ENCODE measurements around the gene NOL4L.
"Not testable (repeated sequence)": the region's sequence is repeated elsewhere in the genome, so short reads cannot be mapped to it uniquely, and the experiment has no call there.

Gene NOL4L

DNA sequence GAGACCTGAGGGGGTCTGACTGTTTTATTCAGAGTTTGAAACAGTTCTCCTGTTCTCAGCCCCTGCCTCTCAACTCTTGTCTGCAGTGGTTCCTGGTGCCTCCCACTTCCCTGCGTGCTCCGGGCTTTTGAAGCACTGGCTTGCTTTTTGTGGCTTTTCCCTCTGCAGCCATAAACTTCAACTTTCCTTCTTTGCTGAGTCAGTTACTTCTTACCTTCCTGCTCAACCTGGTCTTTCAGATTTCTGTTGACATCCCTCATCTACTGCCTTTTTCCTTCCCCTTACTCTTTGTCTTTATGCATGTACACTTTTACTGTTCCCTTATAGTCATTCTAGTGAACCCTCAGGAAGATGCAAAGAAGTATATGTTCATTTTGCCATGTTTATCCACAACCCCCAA is 169.6 kb downstream of the NOL4L start:
- no peak for DNase-seq

DNA sequence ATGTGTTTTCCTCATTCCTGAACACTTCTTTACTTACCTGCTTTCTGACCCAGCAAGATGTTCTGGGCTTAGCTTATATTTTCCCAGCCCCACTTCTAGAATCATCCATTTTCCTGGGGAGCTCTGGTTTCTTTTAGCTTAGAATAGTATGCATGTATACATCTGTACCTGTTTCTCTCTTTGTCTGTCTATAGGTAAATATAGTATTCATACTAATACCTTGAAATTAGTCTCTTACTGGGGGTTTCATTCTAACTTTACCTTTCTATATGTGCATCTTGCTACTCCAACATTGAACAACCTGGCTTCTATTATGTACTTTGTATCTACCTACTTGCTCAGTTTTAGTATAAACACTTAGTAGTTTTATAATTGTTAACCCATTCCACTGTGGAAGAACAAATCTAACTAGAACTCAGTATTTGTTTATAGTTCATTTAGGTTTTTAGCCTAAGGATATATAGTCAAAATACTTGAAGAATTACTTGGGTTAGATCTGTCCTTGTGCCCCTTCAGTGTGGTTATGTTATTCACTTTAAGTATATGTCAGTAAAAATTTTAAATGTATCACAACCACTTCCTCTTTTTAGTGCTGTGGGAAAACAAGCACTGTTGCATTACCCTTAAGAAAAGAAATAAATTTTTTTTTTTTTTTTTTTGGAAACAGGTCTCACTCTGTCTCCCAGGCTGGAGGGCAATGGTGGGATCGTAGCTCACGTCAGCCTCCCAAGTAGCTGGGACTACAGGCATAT is 173.0 kb downstream of the NOL4L start:
- no peak for DNase-seq

DNA sequence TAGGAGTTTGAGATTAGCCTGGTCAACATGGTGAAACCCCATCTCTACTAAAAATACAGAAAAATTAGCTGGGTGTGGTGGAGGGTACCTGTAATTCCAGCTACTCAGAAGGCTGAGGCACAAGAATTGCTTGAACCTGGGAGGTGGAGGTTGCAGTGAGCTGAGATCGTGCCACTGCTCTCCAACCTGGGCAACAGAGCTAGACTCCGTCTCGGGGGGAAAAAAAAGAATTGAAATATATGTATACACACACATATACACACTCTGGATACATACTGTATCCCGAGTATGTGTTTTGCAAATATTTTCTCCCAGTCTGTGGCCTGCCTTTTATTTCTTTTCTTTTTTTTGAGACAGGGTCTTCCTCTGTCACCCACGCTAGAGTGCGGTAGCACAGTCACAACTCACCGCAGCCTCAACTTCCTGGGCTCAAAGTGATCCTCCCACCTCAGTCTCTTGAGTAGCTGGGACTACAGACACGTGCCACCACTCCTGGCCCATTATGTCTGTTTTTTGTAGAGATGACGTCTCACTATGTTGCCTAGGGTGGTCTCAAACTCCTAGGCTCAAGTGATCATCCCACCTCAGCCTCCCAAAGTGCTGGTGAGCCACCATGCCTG is 177.9 kb downstream of the NOL4L start:
- not testable (repeated sequence) for DNase-seq

DNA sequence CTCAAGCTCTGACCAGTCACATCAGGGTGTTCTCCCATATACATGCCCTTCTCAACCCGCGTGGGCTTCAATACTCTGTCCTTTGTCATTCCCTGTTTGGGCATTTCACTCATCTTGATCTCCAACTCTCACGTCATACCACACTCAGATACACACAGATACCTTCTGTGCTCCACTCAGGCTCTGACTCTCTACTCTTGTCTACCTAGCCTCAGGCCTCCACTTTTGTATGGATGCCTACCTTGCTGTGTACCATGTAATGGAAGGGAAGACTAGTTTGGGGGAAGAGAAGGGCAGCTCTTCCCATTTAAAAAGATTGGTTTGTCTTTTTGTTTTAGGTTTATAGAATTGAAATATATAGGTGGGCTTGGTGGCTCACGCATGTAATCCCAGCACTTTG is 178.4 kb downstream of the NOL4L start:
- DNase-seq, result no peak

DNA sequence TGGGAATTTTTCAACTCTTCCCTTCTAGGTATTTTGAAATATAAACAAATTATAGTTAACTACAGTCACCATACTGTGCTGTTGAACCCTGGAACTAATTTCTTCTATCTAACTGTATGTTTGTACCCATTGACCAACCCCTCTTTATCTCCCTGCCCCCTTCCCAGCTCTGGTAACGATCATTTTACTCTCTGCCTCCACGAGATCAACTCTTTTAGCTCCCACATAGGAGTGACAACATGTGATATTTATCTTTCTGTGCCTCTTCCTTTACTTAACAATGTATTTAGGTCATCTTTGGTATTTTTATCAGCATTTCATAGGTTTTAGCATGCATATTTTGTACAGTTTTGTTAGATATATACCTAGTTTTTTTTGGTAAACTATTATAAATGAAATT is 181.1 kb downstream of the NOL4L start:
- no peak for DNase-seq

DNA sequence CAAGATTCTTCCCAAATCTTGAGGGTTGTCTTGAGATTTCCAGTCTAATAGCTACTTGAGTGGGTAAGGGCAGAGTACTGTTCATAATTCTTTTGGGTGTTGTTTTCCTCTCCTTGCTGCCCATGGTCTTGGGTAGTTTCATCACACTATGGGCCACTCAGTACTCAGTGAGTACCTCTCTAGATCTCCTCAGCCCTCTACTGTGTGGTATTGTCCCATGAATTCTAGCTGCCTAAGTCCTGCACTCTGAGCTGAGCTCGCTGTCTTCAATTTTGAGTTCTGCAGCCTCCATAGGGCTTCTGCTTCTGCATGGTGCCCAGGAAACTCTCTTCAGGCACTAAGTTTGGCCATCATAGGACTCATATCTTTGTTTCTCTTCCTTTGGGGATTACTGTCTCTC is 184.7 kb downstream of the NOL4L start:
- no peak for DNase-seq

DNA sequence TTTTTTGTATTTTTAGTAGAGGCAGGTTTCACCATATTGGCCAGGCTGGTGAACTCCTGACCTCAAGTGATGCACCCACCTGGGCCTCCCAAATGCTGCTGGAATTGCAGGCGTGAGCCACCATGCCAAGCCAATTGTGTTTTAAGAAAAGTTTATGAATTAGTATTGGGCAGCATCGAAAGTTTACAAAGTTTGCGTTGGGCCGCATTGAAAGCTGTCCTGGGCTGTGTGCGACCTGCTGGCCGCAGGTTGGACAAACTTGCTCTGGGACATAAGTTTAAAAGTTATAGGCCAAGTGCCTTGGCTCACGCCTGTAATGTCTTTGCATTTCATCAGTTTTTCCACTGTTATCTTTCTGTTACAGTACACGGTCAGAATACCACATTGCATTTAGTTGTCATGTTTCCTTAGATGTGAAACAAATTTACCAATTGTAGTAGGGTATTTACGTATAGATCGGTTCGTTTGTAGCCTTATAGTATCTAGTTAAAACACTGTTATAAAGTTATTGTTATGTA is 187.5 kb downstream of the NOL4L start:
- DNase-seq, result no peak

DNA sequence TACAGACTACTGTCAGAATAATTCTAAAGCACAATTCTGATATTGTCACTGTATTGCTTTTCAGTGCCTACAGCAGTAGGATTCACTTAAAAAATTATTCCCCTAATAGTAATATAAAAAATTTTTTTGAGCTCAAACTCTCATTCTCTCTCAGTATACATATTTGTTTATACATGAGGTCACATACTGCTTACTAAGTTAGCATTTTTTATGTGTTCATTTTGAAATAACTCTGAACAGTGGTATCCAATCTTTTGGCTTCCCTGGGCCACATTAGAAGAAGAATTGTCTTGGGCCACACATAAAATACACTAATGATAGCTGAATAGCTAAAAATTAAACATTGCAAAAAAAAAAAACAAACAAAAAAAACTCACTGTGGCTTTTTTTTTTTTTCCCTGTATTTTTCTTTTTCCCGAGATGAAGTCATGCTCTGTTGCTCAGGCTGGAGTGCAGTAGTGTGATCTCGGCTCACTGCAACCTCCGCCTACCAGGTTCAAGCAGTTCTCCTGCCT is 188.4 kb downstream of the NOL4L start:
- DNase-seq, result no peak

DNA sequence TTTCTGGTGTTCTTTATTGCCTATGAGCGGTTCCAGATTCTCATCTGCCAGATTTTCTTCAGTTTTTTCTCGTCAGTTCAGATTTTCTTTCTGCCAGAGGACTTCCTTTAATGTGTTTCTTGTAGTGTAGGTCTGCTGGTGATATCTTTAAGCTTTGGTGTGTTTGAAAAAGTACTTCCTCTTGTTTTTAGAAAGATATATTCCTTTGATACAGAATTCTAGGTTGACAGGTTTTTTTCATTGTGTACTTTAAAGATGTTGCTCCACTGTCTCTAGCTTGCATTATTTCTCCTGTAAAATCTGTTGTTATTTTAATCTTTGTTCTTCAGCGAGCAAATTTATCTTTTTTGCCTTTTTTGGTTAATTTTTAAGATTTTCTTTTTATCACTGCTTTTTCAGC is 190.1 kb downstream of the NOL4L start:
- no peak for DNase-seq
